ENCODE data around the gene CTIF. TPM values are rescaled to one million over a fixed set of nuclear protein-coding genes. Genes with fewer than 3 reads are reported as not detected.
A peak's percentile ranks its signal among the peaks of the same experiment; 100 is the strongest.
"Not testable (repeated sequence)": the region's sequence is repeated elsewhere in the genome, so short reads cannot be mapped to it uniquely, and the experiment has no call there.

The CTIF gene
- total RNA-seq, 2 experiments from 2014 or later, result 5.7 to 5.9 TPM

DNA sequence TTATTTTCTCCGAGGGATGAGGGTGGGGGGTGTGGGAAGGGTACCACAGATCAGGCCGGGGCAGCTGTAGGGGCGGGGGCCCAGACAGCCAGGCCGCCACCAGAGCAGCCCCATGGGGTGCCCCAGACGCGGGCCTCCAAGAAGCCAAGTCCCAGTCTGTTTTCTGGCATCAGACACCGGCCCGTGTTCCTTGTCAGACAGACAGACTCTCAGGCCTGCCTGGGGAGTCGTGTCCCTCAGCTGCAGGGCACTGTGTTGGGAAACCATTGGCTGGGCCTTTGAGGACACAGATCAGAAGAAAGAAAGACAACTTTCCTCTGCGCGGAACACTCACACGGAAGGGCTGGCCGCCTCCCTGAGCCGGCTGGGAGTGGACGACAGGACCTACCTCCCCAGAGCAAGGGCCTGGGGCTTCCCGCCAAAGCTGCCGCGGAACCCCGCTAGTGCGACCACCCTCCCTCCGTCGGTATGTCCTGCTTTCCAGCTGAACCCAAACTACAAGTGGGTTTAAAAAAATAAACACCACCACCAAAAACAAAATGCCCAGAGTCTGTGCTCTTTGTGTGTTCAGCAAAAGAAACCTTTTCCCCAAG lies 323.9 kb downstream of the CTIF start:
- DNase-seq (no peak), ATAC-seq (no peak)
- Mint-ChIP-seq H3K36me3 (peaks cover 7% of the 10 kb centered on the region), H3K4me3 (no peak overlapping the region), H3K27me3 (no peaks in the 10 kb centered on the region), H3K27ac (no peak overlapping the region), H3K4me1 (peaks cover 12% of the 10 kb centered on the region), H3K9me3 (ENCODE audit: low read depth) (no peaks in the 10 kb centered on the region)
- CTCF ChIA-PET, result no interaction called here

DNA sequence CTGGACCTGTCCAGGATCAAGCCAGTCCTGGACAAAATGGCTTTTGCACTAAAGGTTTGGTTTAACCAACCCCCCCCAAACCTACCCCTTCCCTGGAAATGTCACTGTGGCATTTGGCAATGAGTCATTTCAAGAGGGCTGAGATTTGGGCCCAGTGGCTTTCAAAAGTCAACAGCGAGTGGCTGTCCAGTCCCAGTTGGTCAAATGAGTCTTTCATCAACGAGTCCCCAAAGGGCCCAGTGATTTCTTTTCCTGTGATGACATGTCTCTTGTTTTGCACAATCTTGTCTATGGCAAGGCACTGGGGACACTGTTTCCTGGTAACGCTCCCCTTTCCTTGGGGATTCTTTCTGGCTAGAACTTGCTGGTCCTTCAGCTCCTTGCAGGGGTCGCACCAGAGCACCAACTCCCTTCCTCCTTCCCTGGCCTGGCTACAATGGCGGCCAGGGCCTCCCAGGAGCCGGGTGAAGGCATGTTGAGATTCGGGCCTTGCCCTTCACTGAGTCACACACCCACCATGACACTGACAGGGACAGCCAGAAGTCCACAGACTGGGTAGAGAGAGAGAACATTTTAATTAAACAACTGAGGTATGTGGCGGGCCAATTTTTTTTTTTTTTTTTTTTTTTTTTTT lies 324.7 kb downstream of the CTIF start:
- Mint-ChIP-seq H3K9me3 (ENCODE audit: low read depth) (no peaks in the 10 kb centered on the region), H3K36me3 (peaks cover 7% of the 10 kb centered on the region), H3K4me3 (no peak overlapping the region), H3K4me1 (peaks cover 20% of the 10 kb centered on the region), H3K27me3 (no peaks in the 10 kb centered on the region), H3K27ac (no peak overlapping the region)
- CTCF ChIA-PET, result no interaction called here
- no peak for ATAC-seq
- no peak for DNase-seq

DNA sequence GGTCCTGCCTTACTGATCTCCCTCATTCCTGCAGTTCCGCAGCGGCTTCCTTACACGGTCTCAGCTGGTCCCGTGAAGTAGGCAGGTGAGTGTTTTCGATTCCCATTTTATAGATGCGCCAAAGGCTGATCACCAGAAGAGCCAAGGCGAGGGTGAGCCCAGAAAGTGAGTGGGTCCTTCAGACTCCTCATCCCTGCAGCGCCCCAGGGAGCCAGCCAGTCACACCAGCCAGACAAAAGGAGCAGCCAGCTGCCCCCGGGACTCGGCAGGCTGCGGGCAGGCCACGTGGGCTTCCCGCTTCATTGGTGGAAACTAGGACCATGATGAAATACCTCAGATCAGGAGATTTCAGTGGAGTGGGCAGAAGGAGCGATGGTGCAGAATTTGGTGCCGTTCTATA lies 326.0 kb downstream of the CTIF start:
- ATAC-seq, result no peak
- Mint-ChIP-seq H3K4me3 (no peak overlapping the region), H3K9me3 (ENCODE audit: low read depth) (no peaks in the 10 kb centered on the region), H3K36me3 (peaks cover 7% of the 10 kb centered on the region), H3K27me3 (no peaks in the 10 kb centered on the region), H3K4me1 (peaks cover 33% of the 10 kb centered on the region), H3K27ac (no peak overlapping the region)
- DNase-seq, result no peak
- CTCF ChIA-PET, result no interaction called here

DNA sequence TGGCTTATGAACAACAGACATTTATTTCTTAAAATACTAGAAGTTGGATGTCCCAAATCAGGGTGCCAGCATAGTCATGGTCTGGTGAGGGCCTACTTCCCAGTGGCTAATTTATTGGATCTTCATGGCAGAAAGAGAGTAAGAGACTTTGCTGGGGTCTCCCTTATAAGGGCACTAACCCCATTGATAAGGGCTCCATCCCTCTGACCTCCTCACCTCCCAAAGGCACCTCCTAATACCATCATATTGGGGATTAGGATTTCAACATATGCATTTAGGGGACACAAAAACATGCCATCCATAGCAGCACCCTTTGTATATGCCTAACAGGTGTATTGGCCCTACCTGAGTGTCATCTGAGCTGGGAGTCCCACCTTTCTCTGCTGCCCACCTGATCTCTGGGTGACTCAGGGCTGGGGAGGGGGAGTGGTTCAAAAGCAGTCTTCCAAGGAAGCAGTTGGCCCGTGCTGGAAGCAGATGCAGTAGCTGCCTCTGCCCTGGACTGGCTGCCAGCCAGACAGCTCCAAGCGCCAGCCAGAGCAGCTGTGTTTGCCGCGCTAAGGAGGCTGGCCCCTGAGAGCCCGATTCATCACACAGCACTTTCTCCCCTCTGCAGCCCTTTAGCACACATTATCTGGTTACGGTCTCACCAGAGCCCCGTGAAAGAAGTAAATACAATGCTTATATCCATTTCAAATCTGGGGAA lies 327.4 kb downstream of the CTIF start:
- CTCF ChIA-PET, result no interaction called here
- no peak for DNase-seq
- Mint-ChIP-seq H3K4me3 (no peak overlapping the region), H3K36me3 (peaks cover 7% of the 10 kb centered on the region), H3K9me3 (ENCODE audit: low read depth) (no peaks in the 10 kb centered on the region), H3K27me3 (no peaks in the 10 kb centered on the region), H3K27ac (no peak overlapping the region), H3K4me1 (peaks cover 37% of the 10 kb centered on the region)
- ATAC-seq, result no peak

DNA sequence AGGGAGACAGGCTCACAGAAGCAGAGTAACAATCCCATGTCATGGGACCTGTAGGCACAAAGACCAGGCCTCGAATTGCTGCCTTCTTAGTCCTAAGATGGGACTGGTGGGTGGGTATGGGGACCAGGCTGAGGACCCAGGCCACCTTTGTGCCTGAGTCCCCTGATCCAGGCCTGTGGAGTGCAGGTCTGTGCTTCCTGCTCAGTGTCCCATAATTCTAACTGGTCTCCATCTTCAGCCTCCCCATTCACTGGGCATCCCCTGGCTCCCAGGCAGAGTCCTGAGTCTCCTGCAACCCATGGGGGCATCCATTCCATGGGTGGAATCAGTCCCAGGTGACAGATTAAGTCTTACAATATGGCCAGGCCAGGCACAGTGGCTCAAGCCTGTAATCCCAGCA lies 328.0 kb downstream of the CTIF start:
- H3K27ac Mint-ChIP-seq, result no peak overlapping the region
- CTCF ChIA-PET, result interaction anchor here (1.1 to 1.9 kb wide), 2 partner anchors 10 to 57 kb away, joined by 3 to 5 read pairs; no protein-coding TSS in a partner anchor
- H3K4me3 Mint-ChIP-seq, result no peak overlapping the region
- H3K27me3 Mint-ChIP-seq, result no peaks in the 10 kb centered on the region
- H3K4me1 Mint-ChIP-seq, result peaks cover 40% of the 10 kb centered on the region
- no peak for DNase-seq
- peaks cover 7% of the 10 kb centered on the region for H3K36me3 Mint-ChIP-seq
- no peak for ATAC-seq
- no peaks in the 10 kb centered on the region for H3K9me3 Mint-ChIP-seq (ENCODE audit: low read depth)

DNA sequence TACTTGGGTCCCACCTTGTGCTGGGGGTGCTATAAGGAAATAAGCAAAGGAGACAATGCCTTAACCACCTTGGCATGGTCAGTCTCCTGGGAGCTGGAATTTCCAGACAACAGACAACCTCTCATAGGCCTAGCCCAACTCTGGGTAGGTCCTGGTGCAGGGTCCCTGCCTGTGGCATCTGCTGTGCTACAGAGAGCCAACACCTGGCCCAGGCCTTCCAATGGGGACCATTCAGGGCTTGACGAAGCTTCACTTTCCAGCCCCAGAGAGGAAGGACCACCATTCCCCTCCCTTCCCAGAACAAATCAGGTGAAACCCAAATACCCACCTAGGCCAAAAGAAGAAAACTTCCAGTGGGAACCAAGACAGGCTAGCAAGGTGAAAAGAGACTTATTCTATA lies 329.1 kb downstream of the CTIF start:
- H3K9me3 Mint-ChIP-seq (ENCODE audit: low read depth), result no peaks in the 10 kb centered on the region
- CTCF ChIA-PET, result interaction anchor here (0.6 to 2.1 kb wide), 8 partner anchors 9 to 550 kb away, joined by 3 to 8 read pairs (median 4); no protein-coding TSS in a partner anchor
- peak; percentile 5 for ATAC-seq

DNA sequence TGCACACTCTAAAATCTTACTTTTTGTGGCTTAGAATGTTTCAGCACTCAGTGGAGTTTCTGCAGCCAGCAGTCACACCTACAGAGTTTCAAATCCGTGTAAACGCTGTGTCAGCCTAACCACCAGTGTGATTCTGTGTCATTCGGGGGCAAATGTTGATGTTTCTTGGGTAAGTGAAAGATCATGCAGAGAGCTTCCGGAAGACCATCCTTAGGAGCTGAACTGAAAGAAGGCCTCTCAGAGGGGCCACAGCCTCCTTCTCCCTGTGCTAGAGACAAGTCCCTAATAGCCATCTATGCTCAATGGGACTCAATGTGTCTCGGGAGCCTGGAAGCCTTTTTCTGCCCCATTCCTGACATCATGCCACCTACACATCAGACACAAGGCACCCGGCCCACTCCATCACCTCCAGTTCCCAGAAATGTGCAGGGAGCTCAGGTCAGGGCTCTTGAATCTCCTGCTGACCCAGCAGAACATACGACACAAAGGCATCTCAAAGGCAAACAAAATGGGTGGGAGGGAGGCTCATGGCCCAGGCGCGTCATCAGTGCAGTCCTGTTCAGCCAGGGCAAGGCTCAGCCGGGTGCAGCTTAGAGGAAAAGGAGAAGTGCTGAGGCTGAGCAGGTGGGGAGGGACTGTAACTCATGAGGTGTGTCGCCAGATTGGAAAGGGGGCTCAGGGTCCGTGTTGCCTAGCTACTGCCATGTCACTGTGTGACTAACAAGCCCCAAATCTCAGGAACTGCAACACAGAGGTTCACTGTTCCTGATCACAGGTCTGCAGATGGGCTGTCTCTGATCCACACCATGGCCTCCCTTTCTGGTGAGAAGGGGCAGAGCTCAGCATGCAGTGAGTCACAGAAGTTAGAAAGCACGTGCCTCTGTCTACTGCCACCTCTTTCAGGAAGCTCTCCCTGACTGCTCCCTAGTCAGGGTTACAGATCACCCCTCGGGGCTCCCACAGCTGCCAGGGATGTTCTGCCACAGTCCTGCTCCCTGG lies 329.9 kb downstream of the CTIF start:
- ATAC-seq (peak; percentile 90), DNase-seq (peak; percentile 89)
- H3K27me3 Mint-ChIP-seq, result no peaks in the 10 kb centered on the region
- peak overlapping the region; percentile 98 for H3K27ac Mint-ChIP-seq
- H3K4me1 Mint-ChIP-seq, result peaks cover 43% of the 10 kb centered on the region
- CTCF ChIA-PET, result interaction anchor here (0.6 to 2.1 kb wide), 8 partner anchors 8 to 549 kb away, joined by 3 to 8 read pairs (median 4); no protein-coding TSS in a partner anchor
- no peaks in the 10 kb centered on the region for H3K9me3 Mint-ChIP-seq (ENCODE audit: low read depth)
- H3K36me3 Mint-ChIP-seq, result peaks cover 6% of the 10 kb centered on the region
- H3K4me3 Mint-ChIP-seq, result peak overlapping the region; percentile 28

More for the DNA sequence above, 329.1 kb downstream of the CTIF start:
- Mint-ChIP-seq H3K27ac (peak overlapping the region; percentile 98), H3K4me3 (peak overlapping the region; percentile 19), H3K4me1 (peaks cover 46% of the 10 kb centered on the region), H3K27me3 (no peaks in the 10 kb centered on the region), H3K36me3 (peaks cover 7% of the 10 kb centered on the region)
- DNase-seq, result no peak

DNA sequence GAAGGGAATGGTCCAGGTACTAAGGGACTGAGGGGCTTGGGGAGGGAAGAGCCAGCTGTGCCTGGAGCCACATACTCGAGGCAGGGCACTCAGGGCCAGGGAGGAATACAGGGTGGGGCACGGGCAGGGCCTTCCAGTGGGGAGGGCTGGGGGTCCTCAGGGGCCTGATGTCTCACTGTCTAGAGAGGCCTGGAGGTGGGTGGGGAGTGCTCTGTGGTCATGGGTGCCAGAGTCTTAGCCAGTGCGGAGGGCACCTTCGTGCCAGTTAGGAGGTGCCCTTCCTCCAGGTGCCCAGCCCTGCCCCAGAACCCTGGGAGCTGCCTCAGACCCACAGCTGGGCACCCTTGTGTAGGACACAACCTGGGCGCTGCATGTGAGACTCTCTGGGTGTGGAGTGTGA lies 330.8 kb downstream of the CTIF start:
- H3K27ac Mint-ChIP-seq, result peak overlapping the region; percentile 98
- DNase-seq, result no peak
- peaks cover 5% of the 10 kb centered on the region for H3K36me3 Mint-ChIP-seq
- CTCF ChIA-PET, result interaction anchor here (1.3 to 2.1 kb wide), 3 partner anchors 10 to 60 kb away, joined by 3 to 8 read pairs (median 4); no protein-coding TSS in a partner anchor
- ATAC-seq, result no peak
- no peaks in the 10 kb centered on the region for H3K9me3 Mint-ChIP-seq (ENCODE audit: low read depth)
- H3K27me3 Mint-ChIP-seq, result no peaks in the 10 kb centered on the region
- peaks cover 42% of the 10 kb centered on the region for H3K4me1 Mint-ChIP-seq
- no peak overlapping the region for H3K4me3 Mint-ChIP-seq

DNA sequence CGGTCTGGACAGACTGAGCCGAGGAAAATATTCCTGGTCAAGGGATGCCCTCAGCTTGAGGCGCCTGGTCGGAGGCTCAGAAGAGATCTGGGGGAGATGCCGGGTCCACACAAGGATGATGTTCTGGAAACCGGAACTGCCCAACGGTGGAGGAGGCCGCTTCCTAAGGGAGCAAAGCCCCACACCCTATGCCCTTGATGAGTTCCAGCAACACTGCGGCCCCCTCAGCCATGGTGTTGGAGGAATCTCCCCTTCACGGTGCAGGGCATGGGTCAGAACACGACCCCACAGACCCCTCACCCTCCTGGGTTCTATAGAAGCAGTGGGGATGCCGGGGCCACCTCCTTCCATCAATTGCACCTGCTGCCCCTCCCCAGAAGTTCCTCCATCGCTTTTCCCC lies 332.1 kb downstream of the CTIF start:
- H3K4me3 Mint-ChIP-seq; H3K36me3 Mint-ChIP-seq; DNase-seq; ATAC-seq; H3K27ac Mint-ChIP-seq; H3K27me3 Mint-ChIP-seq; CTCF ChIA-PET; H3K9me3 Mint-ChIP-seq (ENCODE audit: low read depth): not testable (repeated sequence)
- H3K4me1 Mint-ChIP-seq, result peaks cover 42% of the 10 kb centered on the region

DNA sequence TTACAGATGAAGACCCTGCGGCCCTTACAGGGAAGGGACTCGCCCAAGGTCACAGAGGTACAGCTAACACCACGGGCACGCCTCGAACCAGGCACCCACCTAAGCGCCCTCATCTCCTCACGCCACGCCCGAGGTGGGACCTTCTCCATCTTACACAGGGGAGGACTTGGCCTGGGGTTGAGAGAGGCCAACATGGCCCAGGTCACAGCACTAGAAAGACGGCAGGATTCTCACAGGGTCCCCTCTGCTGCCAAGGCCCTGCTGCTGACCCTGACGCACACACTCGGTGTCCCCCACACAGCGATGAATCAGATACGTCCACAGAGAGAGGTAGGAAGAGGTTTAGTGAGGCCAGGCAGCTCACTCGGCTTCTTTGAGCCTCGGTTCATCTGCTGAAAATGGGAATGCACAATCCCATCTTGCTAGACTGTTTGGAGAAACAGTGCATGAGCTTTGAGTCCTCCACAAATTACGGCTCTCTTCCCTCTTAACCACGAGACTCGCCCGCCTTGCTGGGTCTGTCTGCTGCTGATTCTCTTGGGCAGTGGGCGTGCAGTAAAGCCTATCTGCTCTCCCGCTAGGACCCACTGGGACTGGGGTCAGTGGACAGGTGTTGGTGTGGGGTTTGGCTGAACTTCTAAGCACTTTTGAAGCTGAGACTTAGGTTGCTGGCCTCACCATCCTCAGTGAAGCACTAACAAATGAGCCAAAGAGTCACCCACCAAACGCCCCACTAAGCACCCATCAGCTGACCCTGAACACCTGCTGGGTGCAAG lies 332.7 kb downstream of the CTIF start:
- Mint-ChIP-seq H3K36me3 (no peaks in the 10 kb centered on the region), H3K27ac (no peak overlapping the region)

DNA sequence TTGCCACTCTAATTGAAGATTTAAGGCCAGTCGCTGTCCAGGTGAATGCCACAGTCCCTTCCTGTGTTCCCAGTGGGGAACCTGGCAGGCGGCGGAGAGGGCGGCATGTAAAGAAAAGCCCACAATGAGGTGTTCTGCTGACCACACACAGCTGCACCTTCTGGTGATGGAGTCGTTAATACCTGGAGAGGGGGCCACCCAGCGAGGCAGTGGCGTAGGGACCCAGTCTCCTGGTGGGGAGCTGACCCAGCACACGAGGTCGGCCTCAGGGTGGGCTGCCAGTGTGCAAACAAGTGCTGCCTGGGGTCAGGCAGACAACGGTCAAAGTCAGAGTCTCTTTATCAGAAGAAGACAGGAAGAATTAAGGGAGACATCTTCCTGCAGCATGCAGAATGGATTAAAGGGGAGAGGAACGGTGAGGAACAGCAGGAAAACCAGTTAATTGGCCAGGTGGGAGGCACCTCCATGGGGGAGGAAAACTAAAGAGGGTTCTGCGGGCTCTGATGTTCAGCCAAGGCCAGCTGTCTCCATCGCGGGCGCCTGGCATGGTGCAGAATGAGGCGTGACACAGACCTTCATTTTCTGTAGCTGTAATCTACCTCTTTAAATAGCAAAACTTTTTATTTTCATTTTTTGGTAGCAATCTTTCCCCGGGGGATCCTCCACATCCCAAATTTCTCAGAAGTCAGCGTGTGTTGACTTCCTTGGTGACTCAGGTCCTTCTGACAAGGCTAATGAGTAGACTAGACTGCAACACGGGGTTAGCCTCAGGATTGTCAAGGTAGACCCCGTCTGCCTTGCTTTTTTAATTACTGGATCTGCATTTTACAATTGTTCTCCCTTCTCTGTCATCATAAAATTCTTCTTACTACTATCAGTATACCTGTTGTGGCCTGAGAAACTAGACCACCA lies 333.7 kb downstream of the CTIF start:
- no peaks in the 10 kb centered on the region for H3K9me3 Mint-ChIP-seq (ENCODE audit: low read depth)
- DNase-seq (no peak), ATAC-seq (no peak)
- no peaks in the 10 kb centered on the region for H3K27me3 Mint-ChIP-seq
- CTCF ChIA-PET, result interaction anchor here (1.3 kb wide), 1 partner anchor 96 kb away, joined by 3 read pairs; no protein-coding TSS in a partner anchor
- H3K36me3 Mint-ChIP-seq, result no peaks in the 10 kb centered on the region
- H3K27ac Mint-ChIP-seq, result peak overlapping the region; percentile 7
- peaks cover 39% of the 10 kb centered on the region for H3K4me1 Mint-ChIP-seq
- no peak overlapping the region for H3K4me3 Mint-ChIP-seq

More for the DNA sequence above, 332.7 kb downstream of the CTIF start:
- H3K4me1 Mint-ChIP-seq, result peaks cover 42% of the 10 kb centered on the region
- ATAC-seq (no peak), DNase-seq (no peak)
- no peaks in the 10 kb centered on the region for H3K27me3 Mint-ChIP-seq
- CTCF ChIA-PET, result no interaction called here
- no peaks in the 10 kb centered on the region for H3K9me3 Mint-ChIP-seq (ENCODE audit: low read depth)
- no peak overlapping the region for H3K4me3 Mint-ChIP-seq
